MM.1S (cell line): ENCODE results near the gene ISCU.

Experiments used
- EZH2 ChIP-seq: fragments of 300-600 bp; sonication (generic); optimal IDR thresholded peaks from 2 replicates; pipeline ENCODE3; 2017; ENCODE audit warnings: low read depth, mild to moderate bottlenecking, antibody characterized with exemption, low read length, mixed read lengths
- TF ChIP-seq, protein P1 (sequence below): fragments of 300-600 bp; sonication (generic); IDR thresholded peaks from 2 replicates; pipeline ENCODE4 v1.5.1; 2016; ENCODE audit warnings: antibody characterized with exemption, low read length, mixed read lengths

- TF ChIP-seq, protein P1, sequence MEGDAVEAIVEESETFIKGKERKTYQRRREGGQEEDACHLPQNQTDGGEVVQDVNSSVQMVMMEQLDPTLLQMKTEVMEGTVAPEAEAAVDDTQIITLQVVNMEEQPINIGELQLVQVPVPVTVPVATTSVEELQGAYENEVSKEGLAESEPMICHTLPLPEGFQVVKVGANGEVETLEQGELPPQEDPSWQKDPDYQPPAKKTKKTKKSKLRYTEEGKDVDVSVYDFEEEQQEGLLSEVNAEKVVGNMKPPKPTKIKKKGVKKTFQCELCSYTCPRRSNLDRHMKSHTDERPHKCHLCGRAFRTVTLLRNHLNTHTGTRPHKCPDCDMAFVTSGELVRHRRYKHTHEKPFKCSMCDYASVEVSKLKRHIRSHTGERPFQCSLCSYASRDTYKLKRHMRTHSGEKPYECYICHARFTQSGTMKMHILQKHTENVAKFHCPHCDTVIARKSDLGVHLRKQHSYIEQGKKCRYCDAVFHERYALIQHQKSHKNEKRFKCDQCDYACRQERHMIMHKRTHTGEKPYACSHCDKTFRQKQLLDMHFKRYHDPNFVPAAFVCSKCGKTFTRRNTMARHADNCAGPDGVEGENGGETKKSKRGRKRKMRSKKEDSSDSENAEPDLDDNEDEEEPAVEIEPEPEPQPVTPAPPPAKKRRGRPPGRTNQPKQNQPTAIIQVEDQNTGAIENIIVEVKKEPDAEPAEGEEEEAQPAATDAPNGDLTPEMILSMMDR, result no peak
- TF ChIP-seq EZH2, result no peak
These were observed 54.8 kb downstream of the ISCU start for GRCh38 chr12:108616941-108617858.
